ENCODE results near the gene DYRK2.

GRCh38 chr12:67661311-67662021 lies 12.9 kb downstream of the DYRK2 start:
- TF ChIP-seq POLR2A (IDR thresholded peaks at IDR 0.05) (no peak), CTCF (IDR thresholded peaks at IDR 0.05) (no peak)
